GM20000 (cell line): ENCODE results near the gene HDDC3.

Experiments
- DNase-seq: peaks from one replicate; pipeline ENCODE4 v3.0.0; 2012; ENCODE audit warnings: low spot score
- TF ChIP-seq, protein P1 (sequence below): IDR thresholded peaks from 2 replicates; pipeline ENCODE4 v1.5.1; 2012; ENCODE audit warnings: mild to moderate bottlenecking, control low read depth; ENCODE audit errors: extremely low read depth, missing control alignments

HDDC3 gene, protein sequence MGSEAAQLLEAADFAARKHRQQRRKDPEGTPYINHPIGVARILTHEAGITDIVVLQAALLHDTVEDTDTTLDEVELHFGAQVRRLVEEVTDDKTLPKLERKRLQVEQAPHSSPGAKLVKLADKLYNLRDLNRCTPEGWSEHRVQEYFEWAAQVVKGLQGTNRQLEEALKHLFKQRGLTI

DNA sequence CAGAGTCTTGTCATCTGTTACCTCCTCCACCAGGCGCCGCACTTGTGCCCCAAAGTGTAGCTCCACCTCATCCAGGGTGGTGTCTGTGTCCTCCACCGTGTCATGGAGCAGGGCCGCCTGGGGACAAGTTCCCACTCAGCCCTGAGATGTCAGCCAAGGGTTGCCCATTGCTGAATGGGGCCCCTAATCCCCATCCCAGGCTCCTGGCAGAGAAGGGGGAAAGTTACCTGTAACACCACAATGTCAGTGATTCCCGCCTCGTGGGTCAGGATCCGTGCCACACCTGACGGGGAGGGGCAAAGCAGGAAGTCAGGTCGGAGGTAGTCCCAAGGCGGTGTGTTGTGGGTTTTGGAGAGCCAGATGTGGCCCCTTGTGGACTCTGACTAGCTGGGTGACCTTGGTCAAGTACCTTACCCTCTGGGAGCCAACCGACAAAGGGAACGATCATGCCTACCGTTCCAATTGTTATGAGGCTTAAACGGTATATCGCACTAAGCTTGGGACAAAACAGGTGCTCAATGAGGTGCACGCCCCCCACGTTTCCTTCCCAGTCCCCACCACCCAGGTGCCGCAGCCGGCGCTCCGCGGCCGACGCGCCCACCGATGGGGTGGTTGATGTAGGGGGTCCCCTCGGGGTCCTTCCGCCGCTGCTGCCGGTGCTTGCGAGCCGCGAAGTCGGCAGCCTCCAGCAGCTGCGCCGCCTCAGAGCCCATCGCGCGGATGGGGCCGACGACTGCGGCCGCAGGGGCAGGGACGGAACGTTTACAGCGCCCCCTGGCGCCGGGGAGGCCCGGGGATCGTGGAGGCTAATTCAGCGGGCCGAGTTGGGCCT lies at the start of gene HDDC3:
HDDC3 (minus strand) TSS at position 722 of the 832 bp plus-strand sequence; CDS start at position 713, 9 bp downstream.
- DNase-seq: peak; percentile 91
- TF ChIP-seq, protein P1, sequence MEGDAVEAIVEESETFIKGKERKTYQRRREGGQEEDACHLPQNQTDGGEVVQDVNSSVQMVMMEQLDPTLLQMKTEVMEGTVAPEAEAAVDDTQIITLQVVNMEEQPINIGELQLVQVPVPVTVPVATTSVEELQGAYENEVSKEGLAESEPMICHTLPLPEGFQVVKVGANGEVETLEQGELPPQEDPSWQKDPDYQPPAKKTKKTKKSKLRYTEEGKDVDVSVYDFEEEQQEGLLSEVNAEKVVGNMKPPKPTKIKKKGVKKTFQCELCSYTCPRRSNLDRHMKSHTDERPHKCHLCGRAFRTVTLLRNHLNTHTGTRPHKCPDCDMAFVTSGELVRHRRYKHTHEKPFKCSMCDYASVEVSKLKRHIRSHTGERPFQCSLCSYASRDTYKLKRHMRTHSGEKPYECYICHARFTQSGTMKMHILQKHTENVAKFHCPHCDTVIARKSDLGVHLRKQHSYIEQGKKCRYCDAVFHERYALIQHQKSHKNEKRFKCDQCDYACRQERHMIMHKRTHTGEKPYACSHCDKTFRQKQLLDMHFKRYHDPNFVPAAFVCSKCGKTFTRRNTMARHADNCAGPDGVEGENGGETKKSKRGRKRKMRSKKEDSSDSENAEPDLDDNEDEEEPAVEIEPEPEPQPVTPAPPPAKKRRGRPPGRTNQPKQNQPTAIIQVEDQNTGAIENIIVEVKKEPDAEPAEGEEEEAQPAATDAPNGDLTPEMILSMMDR: peak; percentile 94

DNA sequence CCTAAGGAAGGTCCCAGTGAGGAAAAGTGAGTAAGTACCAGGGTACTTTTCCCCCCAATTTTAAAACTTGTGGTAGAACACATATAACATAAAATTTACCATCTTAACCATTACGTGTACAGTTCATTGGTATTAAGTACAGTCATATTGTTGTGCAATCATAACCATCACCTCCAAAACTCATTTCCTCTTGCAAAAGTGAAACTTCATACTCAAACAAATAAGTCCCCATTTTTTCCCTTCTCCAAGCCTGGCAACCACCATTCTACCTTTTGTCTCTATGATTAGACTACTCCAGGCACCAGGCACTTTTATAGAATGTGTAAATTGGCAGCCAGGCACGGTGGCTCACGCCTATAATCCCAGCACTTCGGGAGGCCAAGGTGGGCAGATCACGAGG lies 49.8 kb upstream of the HDDC3 start:
- no peak for DNase-seq
- TF ChIP-seq, protein P1: no peak

DNA sequence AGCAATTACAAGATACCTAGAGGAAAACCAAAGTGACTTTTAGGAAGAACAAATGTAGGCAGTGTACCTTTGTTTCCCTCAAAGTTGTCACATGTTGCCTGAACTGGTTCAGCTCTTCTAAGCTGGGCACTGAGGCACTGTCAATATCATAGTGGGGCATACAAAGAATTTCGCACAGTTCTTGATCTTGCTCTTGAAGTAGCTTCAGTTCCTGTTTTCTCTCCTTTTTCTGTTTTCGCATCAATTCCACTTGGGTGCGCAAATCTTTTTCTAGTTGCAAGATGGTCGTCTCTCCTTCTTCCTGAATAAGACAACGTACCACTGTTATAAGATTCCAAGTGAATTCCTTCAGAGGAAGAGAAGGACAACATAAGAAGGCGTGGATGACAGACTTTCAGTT lies 49.3 kb upstream of the HDDC3 start:
- TF ChIP-seq, protein P1: no peak
- peak; percentile 46 for DNase-seq

DNA sequence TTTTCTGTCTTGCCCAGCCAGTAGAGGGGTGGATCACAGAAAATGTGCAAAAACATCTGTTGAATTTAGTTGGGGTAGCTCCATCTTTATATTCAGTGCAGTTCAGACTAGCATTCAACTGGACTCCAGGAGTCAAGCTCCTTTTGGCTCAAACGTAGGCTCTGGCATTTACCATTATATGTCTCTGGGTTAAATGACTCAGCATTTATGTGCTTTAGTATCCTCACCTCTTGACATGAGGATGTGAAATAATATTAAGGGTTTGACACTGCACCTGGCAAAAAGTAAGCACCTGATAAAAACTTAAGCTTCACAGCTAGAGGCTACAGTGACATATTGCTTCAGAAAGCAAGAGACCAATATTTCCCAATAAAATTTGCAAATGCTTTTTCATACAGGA lies 47.2 kb upstream of the HDDC3 start:
- DNase-seq: no peak
- TF ChIP-seq, protein P1: no peak

DNA sequence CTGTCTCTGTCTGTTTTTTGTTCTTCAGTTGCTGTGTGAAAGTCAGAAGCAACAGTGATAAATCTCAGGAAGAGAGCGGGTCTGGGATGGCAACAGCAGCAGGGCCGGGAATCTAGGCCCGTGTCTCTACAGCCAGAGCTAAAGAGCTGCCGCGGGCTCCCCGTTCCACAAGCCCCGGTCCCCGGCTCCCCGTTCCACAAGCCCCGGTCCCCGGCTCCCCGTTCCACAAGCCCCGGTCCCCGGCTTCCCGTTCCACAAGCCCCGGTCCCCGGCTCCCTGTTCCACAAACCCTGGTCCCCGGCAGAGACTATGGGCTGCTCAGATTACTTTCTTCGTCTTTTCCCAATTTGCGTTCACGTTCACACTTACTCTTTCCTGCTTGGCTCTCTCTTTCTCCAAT lies 41.9 kb upstream of the HDDC3 start:
- DNase-seq: no peak
- TF ChIP-seq, protein P1: no peak

DNA sequence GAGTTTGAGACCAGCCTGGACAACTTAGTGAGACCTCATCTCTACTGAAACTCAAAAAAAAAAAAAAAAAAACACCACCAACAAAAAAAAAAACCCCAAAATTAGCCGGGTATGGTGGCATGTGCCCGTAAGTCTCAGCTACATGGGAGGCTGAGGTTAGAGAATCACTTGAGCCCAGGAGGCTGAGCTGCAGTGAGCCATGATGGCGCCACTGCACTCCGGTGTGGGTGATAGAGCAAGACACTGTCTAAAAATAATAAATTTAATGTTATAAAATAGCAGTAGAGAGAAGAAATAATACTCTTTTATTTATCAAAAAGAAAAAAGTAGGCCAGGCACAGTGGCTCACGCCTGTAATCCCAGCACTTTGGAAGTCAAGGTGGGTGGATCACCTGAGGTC lies 39.8 kb upstream of the HDDC3 start:
- TF ChIP-seq, protein P1: no peak

DNA sequence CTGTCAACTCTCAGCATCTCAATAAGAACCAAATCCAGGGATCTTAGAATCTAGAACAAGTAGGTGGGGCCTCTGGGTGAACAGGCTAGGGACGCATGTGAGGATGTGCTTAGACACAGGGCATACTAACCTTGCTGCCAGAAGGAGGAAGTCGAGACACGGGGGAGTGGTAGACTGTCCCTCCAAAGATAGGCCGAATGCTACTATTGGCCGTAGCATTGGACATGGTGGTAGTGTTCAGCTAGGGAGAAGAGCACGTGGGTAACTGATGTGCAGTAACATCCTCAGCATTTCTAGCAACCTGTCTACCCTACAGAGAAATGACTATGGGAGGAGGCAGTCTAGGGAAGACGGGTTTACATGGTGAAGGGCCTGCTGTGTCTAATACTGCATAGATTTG lies 37.9 kb upstream of the HDDC3 start:
- TF ChIP-seq, protein P1: no peak
- DNase-seq: no peak

More for the DNA sequence above, 39.8 kb upstream of the HDDC3 start:
- DNase-seq: no peak
